Mucosa of stomach (tissue), 1 donor: Measurements from ENCODE around the gene GMEB2.

Experiments used
- H3K27me3 ChIP-seq: one replicate; pipeline ENCODE4 v1.7.0; 2013; ENCODE audit warnings: mild to moderate bottlenecking, low read length; ENCODE audit not compliant: control insufficient read depth, insufficient read depth
- H3K36me3 ChIP-seq: one replicate; pipeline ENCODE4 v1.7.0; 2013; ENCODE audit warnings: low read length; ENCODE audit not compliant: control insufficient read depth, insufficient read depth
- H3K4me1 ChIP-seq: one replicate; pipeline ENCODE4 v1.7.0; 2013; ENCODE audit warnings: mild to moderate bottlenecking, low read length; ENCODE audit not compliant: control insufficient read depth, insufficient read depth
- H3K4me3 ChIP-seq: one replicate; pipeline ENCODE4 v1.7.0; 2013; ENCODE audit warnings: low read length
- H3K9ac ChIP-seq: one replicate; pipeline ENCODE4 v1.7.0; 2013; ENCODE audit warnings: mild to moderate bottlenecking, low read length, moderate library complexity
- H3K9me3 ChIP-seq: one replicate; pipeline ENCODE4 v1.7.0; 2013; ENCODE audit warnings: mild to moderate bottlenecking, low read length, moderate library complexity; ENCODE audit not compliant: control insufficient read depth
- donor health status: Pancreatic carcinoma.

The GMEB2 gene

GRCh38 chr20:63544241-63544957, 82.5 kb downstream of the GMEB2 start:
- Histone ChIP-seq H3K27me3 (peaks cover 35% of the 10 kb centered on the region), H3K36me3 (no peaks in the 10 kb centered on the region), H3K9me3 (no peaks in the 10 kb centered on the region), H3K9ac (no peak overlapping the region), H3K4me1 (peaks cover 23% of the 10 kb centered on the region), H3K4me3 (no peak overlapping the region)

GRCh38 chr20:63543733-63544132, 83.2 kb downstream of the GMEB2 start:
- H3K9ac ChIP-seq: no peak overlapping the region
- peaks cover 32% of the 10 kb centered on the region for H3K27me3 ChIP-seq
- H3K9me3 ChIP-seq: no peaks in the 10 kb centered on the region
- no peaks in the 10 kb centered on the region for H3K36me3 ChIP-seq
- no peak overlapping the region for H3K4me3 ChIP-seq
- H3K4me1 ChIP-seq: peaks cover 30% of the 10 kb centered on the region

GRCh38 chr20:63543131-63543530, 83.8 kb downstream of the GMEB2 start:
- no peak overlapping the region for H3K9ac ChIP-seq
- no peak overlapping the region for H3K4me3 ChIP-seq
- peaks cover 26% of the 10 kb centered on the region for H3K27me3 ChIP-seq
- no peaks in the 10 kb centered on the region for H3K9me3 ChIP-seq
- peaks cover 33% of the 10 kb centered on the region for H3K4me1 ChIP-seq
- no peaks in the 10 kb centered on the region for H3K36me3 ChIP-seq

- Histone ChIP-seq H3K9me3 (no peaks in the 10 kb centered on the region), H3K4me3 (no peak overlapping the region), H3K27me3 (peaks cover 22% of the 10 kb centered on the region), H3K4me1 (peaks cover 29% of the 10 kb centered on the region), H3K36me3 (no peaks in the 10 kb centered on the region), H3K9ac (no peak overlapping the region)
Measured at GRCh38 chr20:63542696-63543095, 84.2 kb downstream of the GMEB2 start.

- H3K9ac ChIP-seq: no peak overlapping the region
- H3K4me1 ChIP-seq: peaks cover 33% of the 10 kb centered on the region
- no peaks in the 10 kb centered on the region for H3K9me3 ChIP-seq
- H3K27me3 ChIP-seq: peaks cover 18% of the 10 kb centered on the region
- no peaks in the 10 kb centered on the region for H3K36me3 ChIP-seq
- no peak overlapping the region for H3K4me3 ChIP-seq
Measured at GRCh38 chr20:63542031-63542559, 84.8 kb downstream of the GMEB2 start.

DNA sequence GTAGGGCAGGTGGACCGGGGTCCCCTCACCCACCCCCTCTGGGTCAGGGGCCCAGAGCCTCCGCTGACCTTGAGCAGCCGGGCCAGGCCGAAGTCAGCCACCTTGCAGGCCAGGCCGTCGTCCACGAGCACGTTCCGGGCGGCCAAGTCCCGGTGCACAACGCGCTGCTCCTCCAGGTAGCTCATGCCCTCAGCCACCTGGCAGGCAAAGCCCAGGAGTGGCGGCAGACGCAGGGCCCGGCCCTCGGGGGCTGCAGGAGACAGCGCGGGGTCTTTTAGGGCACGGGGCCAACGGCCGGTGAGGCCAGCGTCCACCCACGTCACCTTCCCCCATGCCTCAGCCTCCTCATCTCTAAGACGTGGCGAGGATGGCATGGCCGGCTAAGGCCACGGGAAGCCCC, 85.5 kb downstream of the GMEB2 start:
- no peak overlapping the region for H3K9ac ChIP-seq
- H3K9me3 ChIP-seq: no peaks in the 10 kb centered on the region
- H3K36me3 ChIP-seq: no peaks in the 10 kb centered on the region
- no peak overlapping the region for H3K4me3 ChIP-seq
- H3K4me1 ChIP-seq: peaks cover 33% of the 10 kb centered on the region
- H3K27me3 ChIP-seq: peaks cover 11% of the 10 kb centered on the region

DNA sequence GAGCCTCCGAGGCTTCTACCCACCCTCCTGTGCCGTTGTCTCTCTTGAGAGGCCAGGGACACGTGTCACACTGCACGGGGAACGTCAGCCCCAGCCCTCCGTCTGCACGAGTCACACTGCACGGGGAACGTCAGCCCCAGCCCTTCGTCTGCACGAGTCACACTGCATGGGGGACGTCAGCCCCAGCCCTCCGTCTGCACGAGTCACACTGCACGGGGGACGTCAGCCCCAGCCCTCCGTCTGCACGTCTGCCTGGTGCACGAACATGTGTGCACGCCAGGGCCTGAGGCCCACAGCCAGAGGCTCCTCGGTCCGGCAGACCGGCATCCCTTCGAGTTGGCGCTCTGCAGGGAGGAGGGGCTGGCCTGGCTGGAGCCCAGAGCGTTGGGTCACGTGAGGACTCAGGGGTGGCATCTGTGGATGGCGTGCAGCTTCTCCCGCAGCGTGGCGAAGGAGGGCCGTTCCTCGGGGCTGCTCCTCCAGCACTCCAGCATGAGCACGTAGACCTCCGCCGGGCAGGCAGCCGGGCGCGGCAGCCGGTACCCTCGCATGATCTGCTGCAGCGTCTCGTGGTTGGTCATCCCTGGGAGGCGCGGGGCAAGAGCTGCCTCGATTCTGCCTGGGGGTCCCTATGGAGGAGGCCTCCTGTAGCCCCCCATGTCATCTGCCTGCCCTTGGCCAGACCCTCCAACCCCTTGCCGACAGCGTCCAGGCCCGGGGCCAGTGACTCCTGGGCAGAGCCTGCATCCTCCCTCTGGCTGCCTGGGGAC, 86.3 kb downstream of the GMEB2 start:
- Histone ChIP-seq H3K36me3 (no peaks in the 10 kb centered on the region), H3K9me3 (no peaks in the 10 kb centered on the region), H3K4me1 (peaks cover 28% of the 10 kb centered on the region), H3K9ac (no peak overlapping the region), H3K4me3 (no peak overlapping the region), H3K27me3 (peaks cover 4% of the 10 kb centered on the region)

DNA sequence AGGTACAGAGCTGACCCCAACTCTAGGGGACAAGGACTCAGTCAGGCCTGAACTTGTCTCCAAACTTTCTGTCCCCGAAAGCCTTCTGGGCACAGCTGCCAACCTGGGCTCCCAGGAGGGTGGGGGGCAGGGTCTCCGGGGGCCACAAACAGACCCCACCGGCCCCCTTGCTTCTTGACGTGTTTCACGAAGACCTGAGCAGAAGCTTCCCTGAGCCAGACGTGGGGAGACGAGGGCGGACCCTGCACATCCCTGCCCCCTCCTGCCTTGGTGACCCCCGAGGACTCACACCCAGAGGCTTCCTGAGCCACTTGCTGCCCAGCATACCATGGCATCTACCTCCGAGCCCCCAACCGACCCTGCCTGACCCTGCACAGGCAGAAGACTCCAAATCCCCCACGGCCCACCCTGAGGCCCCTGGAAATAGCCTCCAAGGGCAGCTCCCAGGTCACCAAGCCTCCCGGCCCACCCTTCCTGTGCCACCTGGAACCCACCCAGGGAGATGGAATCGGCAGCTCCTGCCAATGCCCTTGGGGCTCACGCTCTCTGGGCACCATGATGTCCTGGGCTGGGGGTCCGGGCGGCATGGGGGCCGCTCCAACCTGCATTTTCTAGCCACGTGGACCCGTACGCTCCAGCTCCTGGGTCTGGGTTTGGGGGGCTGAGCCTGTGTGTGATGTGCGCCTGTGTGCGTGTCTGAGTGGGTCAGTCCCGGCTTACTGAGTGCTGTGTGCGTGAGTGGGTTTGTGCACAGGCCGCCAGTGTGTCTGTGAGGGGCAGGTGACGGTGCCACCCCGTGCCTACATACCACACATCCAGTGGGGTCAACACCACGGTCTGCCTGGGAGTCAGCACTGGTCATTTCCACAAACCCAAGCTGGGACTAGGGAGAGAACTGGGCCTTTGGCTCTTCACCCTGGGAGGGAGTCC, 87.2 kb downstream of the GMEB2 start:
- Histone ChIP-seq H3K4me1 (peaks cover 27% of the 10 kb centered on the region), H3K4me3 (no peak overlapping the region), H3K36me3 (no peaks in the 10 kb centered on the region), H3K9me3 (no peaks in the 10 kb centered on the region), H3K9ac (no peak overlapping the region), H3K27me3 (no peaks in the 10 kb centered on the region)

- H3K27me3 ChIP-seq: no peaks in the 10 kb centered on the region
- H3K4me3 ChIP-seq: no peak overlapping the region
- peak overlapping the region; percentile 15 for H3K9ac ChIP-seq
- H3K4me1 ChIP-seq: peaks cover 31% of the 10 kb centered on the region
- H3K36me3 ChIP-seq: no peaks in the 10 kb centered on the region
- no peaks in the 10 kb centered on the region for H3K9me3 ChIP-seq
Measured at GRCh38 chr20:63539092-63539430, 87.8 kb downstream of the GMEB2 start.

DNA sequence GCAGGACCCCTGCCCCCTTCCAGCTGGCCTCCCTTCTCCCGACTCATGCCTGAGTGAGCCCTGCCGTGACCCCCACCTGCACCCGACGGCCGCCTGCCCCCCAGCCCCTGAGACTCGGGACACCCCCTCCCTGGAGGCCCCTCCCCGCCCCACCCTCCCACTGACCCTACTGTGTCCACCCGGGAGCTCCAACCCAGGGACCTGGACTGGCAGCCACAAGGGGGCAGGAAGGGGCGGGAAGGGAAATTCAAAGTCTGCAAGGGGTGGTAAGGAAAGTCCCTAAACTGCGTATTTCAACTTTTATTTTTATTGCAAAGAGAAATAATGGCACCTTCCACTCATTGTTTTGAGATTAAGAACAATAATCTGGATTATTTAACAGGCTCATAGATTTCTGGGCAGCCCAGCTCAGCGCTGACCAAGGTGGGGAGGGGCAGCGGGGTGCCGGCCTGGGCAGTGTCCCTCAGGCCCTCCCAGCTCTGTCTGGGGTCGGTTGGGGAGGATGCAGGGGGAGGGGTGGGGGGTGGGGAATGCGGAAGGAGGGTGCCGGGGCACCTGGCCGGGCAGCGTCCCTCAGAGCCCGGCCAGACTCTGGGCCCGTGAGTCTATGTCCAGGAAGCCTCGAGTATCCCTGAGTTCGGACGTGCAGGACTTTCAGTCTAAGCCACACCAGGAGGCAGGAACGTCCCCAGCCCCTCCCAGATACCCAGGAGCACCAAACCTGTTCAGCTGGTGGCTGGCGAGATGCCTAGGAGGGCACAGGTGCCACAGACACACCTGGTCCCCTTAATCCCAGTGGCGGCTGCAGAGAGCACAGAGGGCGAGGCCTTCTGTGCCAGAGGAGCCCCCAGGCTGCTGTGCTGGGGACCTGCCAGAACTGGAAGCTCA, 88.5 kb downstream of the GMEB2 start:
- Histone ChIP-seq H3K36me3 (no peaks in the 10 kb centered on the region), H3K27me3 (no peaks in the 10 kb centered on the region), H3K9ac (peak overlapping the region; percentile 92), H3K9me3 (no peaks in the 10 kb centered on the region), H3K4me1 (peaks cover 37% of the 10 kb centered on the region), H3K4me3 (no peak overlapping the region)
